Adrenal gland (tissue), 12 donors: ENCODE measurements around the gene SRXN1. TPM values are rescaled to one million over a fixed set of nuclear protein-coding genes. Genes with fewer than 3 reads are reported as not detected.

Experiments used
- DNase-seq, 7 donors: peaks; one replicate each; pipeline ENCODE4 v3.0.0-alpha.2; 2019 to 2020
- H3K27ac ChIP-seq, 5 donors: fragments of 200-600 bp; sonication (generic) in 4 of 5; 1 replicate in 3 of 5; 2 replicates in 2 of 5; pipeline versions ENCODE4 v1.5.1 to v1.8.0; 2016 to 2020; ENCODE audit warnings: mild to moderate bottlenecking in 1 of 5
- H3K27me3 ChIP-seq: fragments of 200-600 bp; 2 replicates; pipeline ENCODE4 v1.8.0; 2021
- H3K36me3 ChIP-seq, 2 donors: fragments of 200-600 bp; replicated peaks in 1 of 2; 1 replicate in 1 of 2; 2 replicates in 1 of 2; pipeline versions ENCODE4 v1.5.1 to v1.8.0; 2018 to 2022
- H3K4me1 ChIP-seq, 2 donors: fragments of 200-600 bp; replicated peaks in 1 of 2; 1 replicate in 1 of 2; 2 replicates in 1 of 2; pipeline versions ENCODE4 v1.5.1 to v1.8.0; 2018 to 2021
- H3K4me3 ChIP-seq, 4 donors: fragments of 200-600 bp; sonication (generic) in 3 of 4; one replicate each; pipeline ENCODE4 v1.5.1; 2016 to 2018
- H3K9me3 ChIP-seq, 3 donors: fragments of 200-600 bp; sonication (generic) in 1 of 3; replicated peaks in 1 of 3; 1 replicate in 2 of 3; 2 replicates in 1 of 3; pipeline versions ENCODE4 v1.5.1 to v1.8.0; 2016 to 2021
- CTCF ChIP-seq, 6 experiments: fragments of 450-650 bp in 4 of 6; fragments of 200-600 bp in 2 of 6; sonication (generic) in 1 of 6; IDR thresholded peaks; 1 replicate in 5 of 6; 2 replicates in 1 of 6; pipeline versions ENCODE4 v1.5.1 to v1.8.0; 2016 to 2021; ENCODE audit warnings: antibody characterized with exemption in 6 of 6, mild to moderate bottlenecking in 2 of 6, moderate library complexity in 1 of 6
- POLR2A ChIP-seq, 2 donors: fragments of 450-650 bp; IDR thresholded peaks; one replicate each; pipeline ENCODE4 v1.6.1; 2017; ENCODE audit warnings: antibody characterized with exemption in 2 of 2, mild to moderate bottlenecking in 2 of 2, moderate library complexity in 1 of 2
- WGBS, 4 donors: extraction: QIAGEN DNeasy Blood & Tissue Kit in 2 of 4; methylation state at CpG; one replicate each; pipeline versions ENCODE4 v1.1.5 to v1.1.7; 2013 to 2017; 5-methylcytosine and 5-hydroxymethylcytosine counted together
- intact Hi-C, 2 donors: fragments of 100-400 bp; cut with DNase I; formaldehyde crosslinking; loops; one replicate each; pipeline versions ENCODE4 v1.14.1 to v1.15.0; 2022 to 2023
- polyA plus RNA-seq, 3 donors: library from polyadenylated mRNA; stranded (reverse); fragments of 200-250 nt in 2 of 3; fragments of 350-450 nt in 1 of 3; fragmentation: Illumina TruSeq in 1 of 3; extraction: RNeasy Lipid Tissue Mini Kit (QIAGEN cat#74804) in 1 of 3; gene quantifications; one replicate each; pipeline ENCODE4 v1.2.3, GENCODE V29; 2013 to 2014
- total RNA-seq, 9 donors: library from RNA; depleted of rRNA in 4 of 9; stranded (reverse); fragments of >200 nt in 4 of 9; fragments of 120-200 nt in 1 of 9; fragmentation: NEBNext Ultra II Directional in 1 of 9; extraction: Animal tissue kit (Norgen Biotek cat#: 25700) in 1 of 9; gene quantifications; one replicate each; pipeline versions ENCODE4 v1.1.0 to v1.2.4, GENCODE V29; 2013 to 2023
- donor health status: healthy with polysubstance abuse.
- donor health status: Bipolar disorder and iron deficiency.
- donor health status: DM: yes; HTN: yes; CAD: no.
- donor health status: DM: no; HTN: no; CAD: no.
- donor health status: DM: no; HTN: no; CAD: no.
- donor health status: DM: yes; HTN: yes; CAD: no.

Gene SRXN1
- total and polyA plus RNA-seq, 12 donors = 19.1 to 203 (median 67.6) TPM

DNA sequence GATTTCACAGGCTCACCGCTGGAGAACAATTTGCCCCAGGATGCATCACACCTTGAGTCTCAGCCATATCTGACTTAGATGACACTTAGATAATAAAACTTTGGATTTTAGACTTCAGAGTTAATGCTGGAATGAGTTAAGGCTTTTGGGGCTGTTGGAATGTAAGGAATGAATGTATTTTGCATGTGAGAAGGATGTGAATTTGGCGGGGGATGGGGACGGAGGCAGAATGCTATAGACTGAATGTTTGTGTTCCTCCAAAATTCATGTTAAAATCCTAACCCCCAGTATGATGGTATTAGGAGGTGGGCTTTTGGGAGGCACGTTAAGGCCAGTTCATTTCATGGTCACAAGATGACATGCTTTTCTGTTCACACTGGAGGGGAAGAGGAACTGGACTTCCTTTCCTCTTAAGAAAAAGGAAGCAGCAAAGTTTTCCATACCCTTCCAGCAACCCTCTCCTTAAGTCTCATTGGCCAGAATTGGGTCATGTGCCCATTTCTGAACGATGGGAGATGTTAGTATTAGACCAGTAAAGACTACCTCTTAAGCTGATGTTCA is 5.8 kb upstream of the SRXN1 start:
- Histone ChIP-seq H3K27ac (no peak overlapping the region), H3K4me1 (peaks cover 0 to 4% of the 10 kb centered on the region in 2 donors), H3K9me3 (no peaks in the 10 kb centered on the region), H3K36me3 (no peaks in the 10 kb centered on the region), H3K4me3 (no peak overlapping the region), H3K27me3 (peaks cover 23% of the 10 kb centered on the region)
- peak in 1 of 7 donors; percentile 16 for DNase-seq
- TF ChIP-seq POLR2A (IDR thresholded peaks at IDR 0.05) (no peak), CTCF (IDR thresholded peaks at IDR 0.05) (no peak)
- intact Hi-C loops = no loop called here
- WGBS, 4 donors = 36 to 50% (median 47%) methylated on average over 5 of the region's 5 CpGs

GRCh38 chr20:658202-658601 is 5.2 kb upstream of the SRXN1 start:
- no peak for TF ChIP-seq POLR2A (IDR thresholded peaks at IDR 0.05)
- TF ChIP-seq CTCF (IDR thresholded peaks at IDR 0.05) = no peak
- H3K36me3 ChIP-seq = no peaks in the 10 kb centered on the region
- peaks cover 0 to 8% of the 10 kb centered on the region in 2 donors for H3K4me1 ChIP-seq
- intact Hi-C loops = no loop called here
- no peak overlapping the region for H3K4me3 ChIP-seq
- DNase-seq = no peak
- peaks cover 17% of the 10 kb centered on the region for H3K27me3 ChIP-seq
- no peak overlapping the region for H3K27ac ChIP-seq
- 20 to 57% (median 42%) methylated on average over 1 to 2 of the region's 2 CpGs for WGBS, 4 donors
- no peaks in the 10 kb centered on the region for H3K9me3 ChIP-seq

GRCh38 chr20:655726-656624 is 3.0 kb upstream of the SRXN1 start:
- 77 to 82% (median 79%) methylated on average over 11 of the region's 11 CpGs for WGBS, 4 donors
- H3K36me3 ChIP-seq = no peaks in the 10 kb centered on the region
- intact Hi-C loops = no loop called here

More at GRCh38 chr20:655726-656624, 3.0 kb upstream of the SRXN1 start:
- TF ChIP-seq CTCF (IDR thresholded peaks at IDR 0.05) = no peak
- no peak for TF ChIP-seq POLR2A (IDR thresholded peaks at IDR 0.05)
- DNase-seq = no peak
- Histone ChIP-seq H3K4me3 (no peak overlapping the region), H3K27me3 (no peaks in the 10 kb centered on the region), H3K9me3 (no peaks in the 10 kb centered on the region), H3K4me1 (peaks cover 11 to 24% of the 10 kb centered on the region in 2 donors), H3K27ac (no peak overlapping the region)
